Activated CD4-positive, alpha-beta T cell treated with anti-CD3 and anti-CD28 coated beads, Interleukin-2, amount 10 ng/mL, durations not matched to agents 24 days and 14 days (primary cell): ENCODE measurements around the gene HAUS1. TPM values are rescaled to one million over a fixed set of nuclear protein-coding genes. Genes with fewer than 3 reads are reported as not detected.
A peak's percentile ranks its signal among the peaks of the same experiment; 100 is the strongest.
"Not testable (repeated sequence)": the region's sequence is repeated elsewhere in the genome, so short reads cannot be mapped to it uniquely, and the experiment has no call there.

ENCODE experiments used
- DNase-seq: peaks from one replicate; pipeline ENCODE4 v3.0.0; 2022
- H3K27ac Mint-ChIP-seq: one replicate; pipeline ENCODE4 v1.8.0; 2022; ENCODE audit warnings: mild to moderate bottlenecking, mixed read lengths
- H3K27me3 Mint-ChIP-seq: one replicate; pipeline ENCODE4 v1.8.0; 2022; ENCODE audit warnings: mixed read lengths
- H3K36me3 Mint-ChIP-seq: one replicate; pipeline ENCODE4 v1.8.0; 2022; ENCODE audit warnings: low read depth, mild to moderate bottlenecking, mixed read lengths
- H3K4me1 Mint-ChIP-seq: one replicate; pipeline ENCODE4 v1.8.0; 2021; ENCODE audit warnings: mixed read lengths
- H3K4me3 Mint-ChIP-seq: one replicate; pipeline ENCODE4 v1.8.0; 2022; ENCODE audit warnings: mild to moderate bottlenecking, moderate library complexity, mixed read lengths
- H3K9me3 Mint-ChIP-seq: one replicate; pipeline ENCODE4 v1.8.0; 2021; ENCODE audit warnings: mixed read lengths
- intact Hi-C: fragments of 100-400 bp; cut with micrococcal nuclease; formaldehyde crosslinking; loops from one replicate; pipeline ENCODE4 v1.15.1; 2023
- total RNA-seq: library from RNA; stranded (reverse); gene quantifications from 2 replicates; pipeline ENCODE4 v1.2.3, GENCODE V29; 2022

The HAUS1 gene
- total RNA-seq, 1 donor from 2014 or later = 49.6 TPM

DNA sequence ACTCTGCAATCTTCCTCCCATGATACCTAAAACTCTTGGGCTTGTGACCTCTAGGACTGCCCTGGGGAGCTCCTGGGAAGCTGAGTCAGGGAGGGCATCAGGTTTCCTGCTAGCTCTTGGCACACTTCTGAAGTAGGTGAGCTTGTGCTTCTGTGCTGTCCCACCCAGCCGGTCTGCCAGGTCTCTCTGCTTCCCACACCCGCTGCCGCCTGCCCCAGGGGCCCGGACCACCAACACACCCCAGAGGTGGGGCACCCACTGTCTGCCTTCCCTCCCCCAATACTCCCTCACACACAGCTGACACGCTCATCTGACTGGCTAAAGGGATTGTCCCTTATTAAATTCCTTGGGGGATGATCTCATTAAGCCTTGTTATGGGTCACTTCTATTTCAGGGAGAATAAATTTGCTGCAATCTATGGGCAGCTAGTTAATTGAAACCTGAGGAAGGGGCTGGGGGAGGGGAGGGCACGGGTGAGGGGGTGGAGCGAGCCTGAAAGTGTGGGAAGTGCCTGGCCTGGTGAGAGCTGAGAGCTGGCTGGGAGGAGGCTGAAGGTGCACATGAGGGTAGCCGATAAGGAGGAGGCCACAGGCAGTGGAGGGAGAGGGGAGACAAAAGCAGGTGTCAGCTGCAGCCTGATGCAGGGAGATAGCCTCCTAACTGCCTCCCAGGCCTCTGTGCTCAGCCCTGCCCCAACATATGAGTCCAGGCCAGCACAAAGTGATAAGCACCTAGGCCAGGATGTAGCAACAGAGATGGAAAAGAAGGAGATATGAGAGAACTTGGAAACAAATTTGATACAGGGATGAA lies 48.8 kb downstream of the HAUS1 start:
- H3K9me3 Mint-ChIP-seq = no peaks in the 10 kb centered on the region
- peaks cover 6% of the 10 kb centered on the region for H3K36me3 Mint-ChIP-seq
- no peak overlapping the region for H3K4me3 Mint-ChIP-seq
- no peak overlapping the region for H3K27ac Mint-ChIP-seq
- intact Hi-C loops = no loop called here
- no peak for DNase-seq
- H3K4me1 Mint-ChIP-seq = peaks cover 63% of the 10 kb centered on the region
- H3K27me3 Mint-ChIP-seq = no peaks in the 10 kb centered on the region

DNA sequence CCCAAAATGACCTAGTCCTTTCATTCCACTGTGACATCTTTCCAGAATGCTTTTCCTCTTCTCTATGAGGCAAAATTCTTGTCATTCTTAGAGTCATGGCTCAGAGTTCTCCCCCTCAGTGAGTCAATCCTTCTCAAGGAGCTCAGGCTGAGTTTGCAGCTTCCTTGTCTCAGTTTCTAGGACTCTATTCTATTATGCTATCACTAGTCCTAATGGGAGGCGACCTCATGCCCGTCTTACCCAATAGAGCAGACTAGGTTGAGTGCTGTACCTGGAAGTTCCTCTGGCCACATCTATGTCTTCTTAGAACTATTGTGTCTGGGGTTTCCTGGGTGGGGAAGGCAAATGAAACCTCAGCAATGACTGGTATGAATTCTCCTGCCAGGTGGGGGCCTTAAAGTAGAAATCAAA lies 51.5 kb downstream of the HAUS1 start:
- Mint-ChIP-seq H3K9me3 (no peaks in the 10 kb centered on the region), H3K4me3 (peak overlapping the region; percentile 64), H3K27ac (peak overlapping the region; percentile 87), H3K4me1 (peaks cover 65% of the 10 kb centered on the region), H3K27me3 (no peaks in the 10 kb centered on the region), H3K36me3 (peaks cover 6% of the 10 kb centered on the region)
- intact Hi-C loops = loop anchor here (1.0 to 5.0 kb wide), 3 partner anchors 17 to 177 kb away; a partner anchor contains a TSS
- DNase-seq = peak; percentile 90

DNA sequence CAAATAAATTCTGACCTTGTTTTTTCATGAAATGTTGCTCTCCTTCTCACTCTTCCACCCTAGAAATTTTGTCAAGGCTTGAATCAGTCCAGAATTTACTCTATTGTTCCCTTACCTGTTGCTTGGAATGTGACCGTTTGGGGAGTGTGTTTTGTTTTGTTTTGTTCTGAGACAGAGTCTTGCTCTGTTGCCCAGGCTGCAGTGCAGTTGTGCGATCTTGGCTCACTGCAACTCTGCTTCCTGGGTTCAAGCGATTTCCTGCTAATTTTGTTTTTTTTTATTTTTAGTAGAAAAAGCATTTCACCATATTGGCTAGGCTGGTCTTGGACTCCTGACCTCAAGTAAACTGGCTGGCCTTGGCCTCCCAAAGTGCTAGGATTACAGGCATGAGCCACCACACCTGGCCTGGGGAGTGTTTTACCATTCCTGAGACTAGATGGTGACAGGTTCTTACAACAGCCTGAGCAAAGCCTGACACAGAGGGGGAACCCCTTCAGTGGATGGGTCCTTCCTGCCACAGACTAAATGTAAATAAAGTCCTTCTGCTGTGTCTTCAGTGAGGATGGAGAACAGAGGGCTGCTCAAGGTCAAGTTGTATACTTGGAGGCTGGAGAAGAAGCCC lies 52.0 kb downstream of the HAUS1 start:
- H3K27ac Mint-ChIP-seq = peak overlapping the region; percentile 87
- DNase-seq = peak; percentile 84
- H3K9me3 Mint-ChIP-seq = no peaks in the 10 kb centered on the region
- H3K4me3 Mint-ChIP-seq = peak overlapping the region; percentile 64
- peaks cover 6% of the 10 kb centered on the region for H3K36me3 Mint-ChIP-seq
- H3K27me3 Mint-ChIP-seq = no peaks in the 10 kb centered on the region
- intact Hi-C loops = loop anchor here (1.0 to 5.0 kb wide), 3 partner anchors 17 to 176 kb away; a partner anchor contains a TSS
- peaks cover 67% of the 10 kb centered on the region for H3K4me1 Mint-ChIP-seq

DNA sequence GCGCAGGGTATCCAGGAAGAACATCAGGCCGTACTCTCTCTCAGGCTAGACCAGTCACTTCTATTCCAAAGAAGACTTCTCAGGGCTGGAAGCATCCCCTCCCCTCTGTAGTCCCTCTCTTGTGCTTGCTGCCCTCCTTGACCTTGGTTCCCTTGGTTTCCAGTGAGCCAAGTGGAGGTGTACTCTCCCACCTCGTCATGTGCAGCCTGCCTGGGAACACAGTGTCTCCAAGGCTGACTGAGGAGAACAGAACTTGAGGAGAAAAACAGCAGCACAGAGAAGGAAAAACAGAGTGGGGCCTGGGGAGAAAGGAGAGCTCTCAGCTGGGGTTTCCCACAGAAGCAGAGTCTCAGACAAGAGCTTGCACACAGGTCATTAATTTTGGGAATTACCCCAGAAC lies 52.7 kb downstream of the HAUS1 start:
- peaks cover 6% of the 10 kb centered on the region for H3K36me3 Mint-ChIP-seq
- peak overlapping the region; percentile 64 for H3K4me3 Mint-ChIP-seq
- intact Hi-C loops = loop anchor here (1.0 to 5.0 kb wide), 3 partner anchors 16 to 175 kb away; a partner anchor contains a TSS
- H3K4me1 Mint-ChIP-seq = peaks cover 66% of the 10 kb centered on the region
- no peak for DNase-seq
- no peaks in the 10 kb centered on the region for H3K9me3 Mint-ChIP-seq
- H3K27me3 Mint-ChIP-seq = no peaks in the 10 kb centered on the region
- H3K27ac Mint-ChIP-seq = peak overlapping the region; percentile 87

DNA sequence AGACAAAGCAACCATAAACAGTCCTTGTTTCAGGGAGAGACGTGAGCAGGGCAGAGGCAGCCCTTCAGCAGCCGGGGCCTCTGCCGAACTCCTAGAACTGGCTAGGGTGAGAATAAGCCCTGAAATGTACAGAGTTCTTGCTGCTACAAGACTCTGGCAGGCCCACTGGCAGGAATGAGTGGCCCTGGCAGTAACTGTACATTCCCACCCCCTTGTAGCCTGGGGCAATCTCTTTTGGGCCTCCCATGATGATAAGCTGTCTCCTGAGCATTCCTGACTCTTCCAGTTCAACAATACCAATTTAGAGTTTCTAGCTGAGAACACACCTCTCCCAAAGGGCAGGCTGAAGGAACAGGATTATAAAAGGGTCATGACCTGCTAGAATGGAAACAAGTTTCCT lies 54.3 kb downstream of the HAUS1 start:
- H3K4me1 Mint-ChIP-seq = peaks cover 64% of the 10 kb centered on the region
- H3K27me3 Mint-ChIP-seq = no peaks in the 10 kb centered on the region
- no peak overlapping the region for H3K27ac Mint-ChIP-seq
- no peak overlapping the region for H3K4me3 Mint-ChIP-seq
- H3K9me3 Mint-ChIP-seq = no peaks in the 10 kb centered on the region
- no peak for DNase-seq
- H3K36me3 Mint-ChIP-seq = peaks cover 6% of the 10 kb centered on the region
- intact Hi-C loops = loop anchor here (5.0 kb wide), 1 partner anchor 174 kb away; a partner anchor contains a TSS

DNA sequence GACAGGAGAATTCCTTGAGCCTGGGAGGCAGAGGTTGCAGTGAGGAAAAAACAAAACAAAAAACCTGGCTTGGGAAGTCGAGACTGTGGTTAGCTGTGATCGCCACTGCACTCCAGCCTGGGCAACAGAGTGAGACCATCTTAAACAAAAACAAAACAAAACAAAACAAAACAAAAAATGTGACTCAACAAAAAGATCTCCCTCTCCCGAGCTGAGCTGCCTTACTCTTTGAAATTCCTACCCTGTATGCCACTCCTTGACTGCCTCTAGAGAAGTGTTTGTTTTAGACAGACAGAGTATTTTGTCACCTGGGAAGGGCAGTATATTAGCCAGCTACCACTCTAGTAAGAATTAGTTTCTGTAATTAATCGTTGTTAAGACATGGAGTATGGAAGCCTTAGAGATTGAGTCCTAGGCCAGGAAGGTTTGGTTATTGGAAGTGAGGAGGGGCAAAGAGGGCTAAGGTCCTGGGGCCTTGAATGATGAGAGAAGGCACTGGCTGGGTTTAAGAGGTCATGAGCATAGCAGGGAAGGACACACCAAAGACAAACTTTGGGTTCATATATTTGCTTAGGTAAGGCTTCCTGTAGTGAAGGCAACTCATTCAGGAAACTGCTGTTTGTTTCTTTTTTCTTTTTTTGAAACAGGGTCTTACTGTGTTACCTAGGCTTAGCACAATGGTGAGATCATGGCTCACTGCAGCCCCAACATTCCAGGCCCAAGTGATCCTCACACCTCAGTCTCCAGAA lies 56.0 kb downstream of the HAUS1 start:
- H3K36me3 Mint-ChIP-seq = peaks cover 3% of the 10 kb centered on the region
- intact Hi-C loops = no loop called here
- no peaks in the 10 kb centered on the region for H3K9me3 Mint-ChIP-seq
- H3K27ac Mint-ChIP-seq = peak overlapping the region; percentile 31
- no peak for DNase-seq
- peak overlapping the region; percentile 30 for H3K4me3 Mint-ChIP-seq
- no peaks in the 10 kb centered on the region for H3K27me3 Mint-ChIP-seq
- H3K4me1 Mint-ChIP-seq = peaks cover 51% of the 10 kb centered on the region

DNA sequence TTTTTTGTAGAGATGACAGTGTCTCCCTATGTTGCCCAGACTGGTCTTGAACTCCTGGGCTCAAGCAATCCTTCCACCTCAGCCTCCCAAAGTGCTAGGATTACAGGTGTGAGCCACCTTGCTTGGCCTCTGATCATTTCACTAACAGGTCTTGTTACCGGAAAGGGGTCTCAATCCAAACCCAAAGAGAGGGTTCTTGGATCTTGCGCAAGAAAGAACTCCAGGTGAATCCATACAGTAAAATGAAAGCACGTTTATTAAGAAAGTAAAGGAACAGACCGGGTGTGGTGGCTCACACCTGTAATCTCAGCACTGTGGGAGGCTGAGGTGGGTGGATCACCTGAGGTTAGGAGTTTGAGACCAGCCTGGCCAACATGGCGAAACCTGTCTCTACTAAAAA lies 56.7 kb downstream of the HAUS1 start:
- H3K4me3 Mint-ChIP-seq, intact Hi-C loops, DNase-seq, H3K36me3 Mint-ChIP-seq, H3K9me3 Mint-ChIP-seq, H3K27ac Mint-ChIP-seq, H3K27me3 Mint-ChIP-seq: not testable (repeated sequence)
- H3K4me1 Mint-ChIP-seq = peaks cover 45% of the 10 kb centered on the region

DNA sequence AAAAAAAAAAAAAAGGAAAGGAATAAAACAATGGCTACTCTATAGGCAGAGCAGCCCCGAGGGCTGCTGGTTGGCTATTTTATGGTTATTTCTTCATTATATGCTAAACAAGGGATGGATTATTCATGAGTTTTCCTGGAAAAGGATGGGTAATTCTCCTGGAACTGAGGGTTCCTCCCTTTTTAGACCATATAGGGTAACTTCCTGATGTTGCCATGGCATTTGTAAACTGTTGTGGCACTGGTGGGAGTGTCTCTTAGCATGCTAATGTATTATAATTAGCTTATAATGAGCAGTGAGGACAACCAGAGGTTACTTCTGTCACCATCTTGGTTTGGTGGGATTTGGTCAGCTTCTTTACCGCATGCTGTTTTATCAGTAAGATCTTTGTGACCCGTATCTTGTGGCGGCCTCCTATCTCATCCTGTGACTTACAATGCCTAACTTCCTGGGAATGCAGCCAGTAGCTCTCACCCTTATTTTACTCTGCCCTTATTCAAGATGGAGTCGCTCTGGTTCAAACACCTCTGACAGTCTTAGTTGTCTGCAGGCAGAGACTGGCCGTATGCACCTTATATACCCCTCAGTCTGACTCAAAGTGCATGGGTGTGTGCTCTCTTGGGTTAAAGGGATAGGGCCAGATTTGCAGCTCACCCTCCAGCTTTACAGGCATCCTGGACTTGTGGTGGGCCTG lies 57.7 kb downstream of the HAUS1 start:
- H3K36me3 Mint-ChIP-seq = no peaks in the 10 kb centered on the region
- intact Hi-C loops = no loop called here
- no peaks in the 10 kb centered on the region for H3K9me3 Mint-ChIP-seq
- DNase-seq = no peak
- no peaks in the 10 kb centered on the region for H3K27me3 Mint-ChIP-seq
- no peak overlapping the region for H3K27ac Mint-ChIP-seq
- peaks cover 39% of the 10 kb centered on the region for H3K4me1 Mint-ChIP-seq
- no peak overlapping the region for H3K4me3 Mint-ChIP-seq

DNA sequence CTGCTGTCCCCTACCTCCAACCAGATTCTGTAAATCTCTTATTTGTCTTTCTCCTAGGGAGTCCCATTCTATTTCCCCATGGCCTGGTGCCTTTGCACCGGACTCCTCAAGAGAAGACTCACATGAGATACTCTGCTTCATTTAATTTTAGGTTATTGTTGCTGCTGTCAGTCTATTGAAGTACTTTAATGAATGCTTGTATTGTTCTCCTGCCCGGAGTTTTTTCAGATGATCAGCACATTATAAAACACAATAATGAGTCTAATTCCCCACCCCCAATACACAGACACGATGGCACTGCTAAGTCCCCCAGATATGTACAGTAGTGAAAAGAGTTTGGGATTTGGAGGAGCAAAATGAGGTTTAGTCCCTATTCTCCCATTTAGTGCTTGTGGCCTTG lies 58.9 kb downstream of the HAUS1 start:
- no peak overlapping the region for H3K4me3 Mint-ChIP-seq
- H3K36me3 Mint-ChIP-seq = no peaks in the 10 kb centered on the region
- DNase-seq = no peak
- H3K27me3 Mint-ChIP-seq = no peaks in the 10 kb centered on the region
- H3K9me3 Mint-ChIP-seq = peaks cover 3% of the 10 kb centered on the region
- intact Hi-C loops = no loop called here
- peaks cover 32% of the 10 kb centered on the region for H3K4me1 Mint-ChIP-seq
- H3K27ac Mint-ChIP-seq = no peak overlapping the region

DNA sequence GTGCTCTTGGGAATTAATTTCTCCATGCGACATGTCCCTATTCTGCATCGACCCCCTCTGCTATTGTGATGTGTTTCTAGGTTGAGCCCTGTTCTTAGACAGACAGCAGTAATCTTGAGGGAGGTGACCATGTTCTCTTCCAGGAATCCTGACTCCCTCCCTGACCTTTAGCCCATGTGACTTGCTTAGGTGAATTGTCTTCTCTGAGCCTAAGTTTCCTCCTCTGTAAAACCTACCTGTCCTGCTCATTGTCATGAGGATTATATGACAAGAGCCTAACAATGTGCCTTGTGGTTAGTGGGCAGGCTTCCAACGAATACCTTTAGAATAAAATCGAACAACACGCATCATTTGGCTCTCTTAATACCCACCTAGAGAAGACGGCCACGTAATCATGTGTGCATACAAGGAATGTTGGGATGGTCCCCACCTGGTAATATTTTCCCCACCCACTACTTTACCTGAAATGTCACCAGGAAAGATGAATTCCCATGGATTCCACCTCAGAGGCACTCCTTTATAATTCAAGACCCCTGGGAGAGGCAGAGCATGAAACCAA lies 59.8 kb downstream of the HAUS1 start:
- H3K27ac Mint-ChIP-seq = no peak overlapping the region
- peaks cover 3% of the 10 kb centered on the region for H3K9me3 Mint-ChIP-seq
- intact Hi-C loops = no loop called here
- H3K27me3 Mint-ChIP-seq = no peaks in the 10 kb centered on the region
- DNase-seq = no peak
- H3K4me1 Mint-ChIP-seq = peaks cover 31% of the 10 kb centered on the region
- H3K36me3 Mint-ChIP-seq = no peaks in the 10 kb centered on the region
- no peak overlapping the region for H3K4me3 Mint-ChIP-seq

DNA sequence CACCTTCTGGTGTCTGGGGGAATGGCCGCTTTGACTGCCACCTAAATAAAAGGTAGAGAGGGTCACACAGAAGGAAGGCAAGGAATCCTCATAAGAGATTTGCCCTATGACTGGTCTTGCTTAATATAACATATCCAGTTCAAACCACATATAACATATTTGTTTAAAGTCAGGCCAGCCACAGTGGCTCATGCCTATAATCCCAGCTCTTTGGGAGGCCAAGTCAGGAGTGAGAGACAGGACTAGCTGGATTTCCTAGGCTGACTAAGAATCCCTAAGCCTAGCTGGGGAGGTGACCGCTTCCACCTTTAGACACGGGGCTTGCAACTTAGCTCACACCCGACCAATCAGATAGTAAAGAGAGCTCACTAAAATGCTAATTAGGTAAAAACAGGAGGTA lies 60.3 kb downstream of the HAUS1 start:
- intact Hi-C loops, H3K36me3 Mint-ChIP-seq, H3K9me3 Mint-ChIP-seq, H3K27me3 Mint-ChIP-seq, DNase-seq, H3K4me3 Mint-ChIP-seq: not testable (repeated sequence)
- peaks cover 36% of the 10 kb centered on the region for H3K4me1 Mint-ChIP-seq
- peak overlapping the region; percentile 15 for H3K27ac Mint-ChIP-seq

DNA sequence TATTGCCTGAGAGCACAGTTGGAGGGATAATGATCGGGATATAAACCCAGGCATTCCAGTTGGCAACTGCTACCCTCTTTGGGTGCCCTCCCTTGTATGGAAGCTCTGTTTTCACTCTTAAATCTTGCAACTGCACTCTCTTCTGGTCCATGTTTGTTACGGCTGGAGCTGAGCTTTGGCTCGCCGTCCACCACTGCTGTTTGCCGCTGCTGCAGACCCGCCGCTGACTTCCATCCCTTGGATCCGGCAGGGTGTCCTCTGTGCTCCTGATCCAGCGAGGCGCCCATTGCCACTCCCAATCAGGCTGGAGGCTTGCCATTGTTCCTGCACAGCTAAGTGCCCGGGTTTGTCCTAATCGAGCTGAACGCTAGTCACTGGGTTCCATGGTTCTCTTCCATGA lies 60.7 kb downstream of the HAUS1 start:
- Mint-ChIP-seq H3K36me3 (no peaks in the 10 kb centered on the region), H3K9me3 (peaks cover 3% of the 10 kb centered on the region), H3K4me3 (no peak overlapping the region), H3K4me1 (peaks cover 37% of the 10 kb centered on the region), H3K27ac (no peak overlapping the region), H3K27me3 (no peaks in the 10 kb centered on the region)
- intact Hi-C loops = no loop called here
- no peak for DNase-seq

DNA sequence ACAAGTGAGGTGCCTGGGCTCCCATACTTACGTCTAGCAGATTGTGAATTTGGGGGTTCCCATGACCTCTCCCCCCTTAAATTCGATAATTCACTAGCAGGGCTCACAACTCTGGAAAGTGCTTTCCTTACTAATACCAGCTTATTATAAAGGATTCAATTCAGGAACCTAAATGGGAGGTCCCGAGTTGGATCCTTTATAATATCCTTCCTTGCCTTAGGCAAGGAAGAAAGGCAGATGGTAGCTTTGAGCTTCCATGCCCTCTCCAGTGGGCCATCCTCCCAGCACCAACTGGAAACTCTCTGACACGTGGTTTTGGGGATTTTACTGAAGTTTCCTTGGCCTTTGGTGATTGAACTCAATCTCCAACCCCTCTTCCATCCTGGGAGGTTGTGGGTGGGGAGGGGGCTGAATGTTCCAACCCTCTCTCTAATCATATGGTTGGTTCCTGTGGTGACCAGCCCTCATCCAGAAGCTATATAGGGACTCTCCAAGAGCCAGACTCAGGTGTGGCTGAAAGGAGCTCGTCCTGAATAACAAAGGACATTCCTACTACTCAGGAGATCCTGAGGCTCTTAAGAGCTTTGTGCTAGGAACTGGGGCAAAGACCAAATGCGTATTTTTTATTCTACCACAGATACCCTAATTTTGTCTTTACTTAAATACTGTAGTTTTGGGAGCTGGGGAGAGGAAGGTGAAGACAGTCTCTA lies 62.2 kb downstream of the HAUS1 start:
- H3K4me3 Mint-ChIP-seq = no peak overlapping the region
- peaks cover 3% of the 10 kb centered on the region for H3K9me3 Mint-ChIP-seq
- H3K27ac Mint-ChIP-seq = no peak overlapping the region
- no peaks in the 10 kb centered on the region for H3K36me3 Mint-ChIP-seq
- H3K27me3 Mint-ChIP-seq = peaks cover under 1% of the 10 kb centered on the region
- no peak for DNase-seq
- peaks cover 30% of the 10 kb centered on the region for H3K4me1 Mint-ChIP-seq
- intact Hi-C loops = no loop called here
